ENCODE measurements around the gene HIRA.
"Not testable (repeated sequence)": the region's sequence is repeated elsewhere in the genome, so short reads cannot be mapped to it uniquely, and the experiment has no call there.

Gene HIRA

GRCh38 chr22:19355413-19356157 lies 75.9 kb downstream of the HIRA start:
- no peak for DNase-seq

GRCh38 chr22:19354201-19354600 lies 77.3 kb downstream of the HIRA start:
- DNase-seq: peak in 1 of 14 donors; percentile 49

GRCh38 chr22:19353363-19354131 lies 78.0 kb downstream of the HIRA start:
- DNase-seq: peak in 1 of 14 donors; percentile 49

GRCh38 chr22:19352766-19353165 lies 78.8 kb downstream of the HIRA start:
- DNase-seq: no peak

GRCh38 chr22:19352217-19352616 lies 79.3 kb downstream of the HIRA start:
- no peak for DNase-seq

GRCh38 chr22:19351604-19352003 lies 79.9 kb downstream of the HIRA start:
- DNase-seq: no peak

- DNase-seq: no peak
Measured at GRCh38 chr22:19350947-19351346, 80.6 kb downstream of the HIRA start.

GRCh38 chr22:19350476-19350859 lies 81.1 kb downstream of the HIRA start:
- DNase-seq: no peak

- DNase-seq: no peak
Measured at GRCh38 chr22:19349778-19350475, 81.6 kb downstream of the HIRA start.

GRCh38 chr22:19346677-19347265 lies 84.8 kb downstream of the HIRA start:
- no peak for DNase-seq

GRCh38 chr22:19344420-19344819 lies 87.1 kb downstream of the HIRA start:
- no peak for DNase-seq

GRCh38 chr22:19343470-19343869 lies 88.1 kb downstream of the HIRA start:
- DNase-seq: no peak

GRCh38 chr22:19341500-19341899 lies 90.0 kb downstream of the HIRA start:
- no peak for DNase-seq

- no peak for DNase-seq
Measured at GRCh38 chr22:19337137-19337536, 94.4 kb downstream of the HIRA start.

GRCh38 chr22:19336133-19337075 lies 95.1 kb downstream of the HIRA start:
- no peak for DNase-seq

GRCh38 chr22:19331975-19332374 lies 99.6 kb downstream of the HIRA start:
- no peak for DNase-seq

- DNase-seq: no peak
Measured at GRCh38 chr22:19331474-19331873, 100.1 kb downstream of the HIRA start.

GRCh38 chr22:19330865-19331418 lies 100.6 kb downstream of the HIRA start:
- DNase-seq: no peak

- DNase-seq: not testable (repeated sequence)
Measured at GRCh38 chr22:19330205-19330604, 101.3 kb downstream of the HIRA start.

GRCh38 chr22:19329454-19329853 lies 102.1 kb downstream of the HIRA start:
- DNase-seq: no peak

GRCh38 chr22:19325296-19325948 lies 106.1 kb downstream of the HIRA start:
- DNase-seq: no peak
